SK-N-SH (cell line): ENCODE measurements around the gene ANXA11. TPM values are rescaled to one million over a fixed set of nuclear protein-coding genes. Genes with fewer than 3 reads are reported as not detected.

Source experiments
- CTCF ChIA-PET: fragments of 300-600, 350-600 bp; formaldehyde crosslinking; extraction: SDS; loops from one replicate; lab custom pipeline; 2021; lab: Yijun Ruan, JAX
- POLR2A ChIA-PET: fragments of 350-600 bp; sonication (Branson Sonifier 250); formaldehyde crosslinking; extraction: SDS; loops from one replicate; lab custom pipeline; 2020; ENCODE audit warnings: antibody characterized with exemption, inconsistent platforms; lab: Yijun Ruan, JAX
- DNase-seq: peaks from one replicate; pipeline ENCODE4 v3.0.0; 2012
- H2AFZ ChIP-seq: fragments of 200-600 bp; sonication (generic); 2 replicates; pipeline ENCODE4 v1.8.1; 2016; ENCODE audit warnings: antibody characterized with exemption, mild to moderate bottlenecking, low read depth
- H3F3A ChIP-seq: fragments of 200-600 bp; sonication (generic); replicated peaks from 2 replicates; pipeline ENCODE3; 2016; ENCODE audit warnings: antibody characterized with exemption, mild to moderate bottlenecking; ENCODE audit not compliant: insufficient read depth
- H3K27ac ChIP-seq, 2 experiments: fragments of 200-500 bp in 1 of 2; fragments of 200-600 bp in 1 of 2; sonication (Bioruptor generic) in 1 of 2; sonication (generic), shearing (Covaris generic) in 1 of 2; 2 replicates each; pipeline versions ENCODE4 v1.5.1 to v1.6.1; 2014 to 2016; ENCODE audit warnings: low read depth in 2 of 2, inconsistent platforms in 1 of 2, low read length in 1 of 2, mild to moderate bottlenecking in 1 of 2, mixed read lengths in 1 of 2
- H3K27me3 ChIP-seq: fragments of 200-600 bp; sonication (generic), shearing (Covaris generic); 2 replicates; pipeline ENCODE4 v1.6.1; 2016; ENCODE audit warnings: mixed run types; ENCODE audit not compliant: insufficient read depth
- H3K36me3 ChIP-seq, 2 experiments: fragments of 200-500 bp in 1 of 2; fragments of 200-600 bp in 1 of 2; sonication (Bioruptor generic) in 1 of 2; sonication (generic) in 1 of 2; replicated peaks in 1 of 2; 2 replicates each; pipeline versions ENCODE3 to v1.5.1; 2014 to 2016; ENCODE audit warnings: low read length in 1 of 2, mild to moderate bottlenecking in 1 of 2; ENCODE audit not compliant: insufficient read depth in 2 of 2, control insufficient read depth in 1 of 2
- H3K4me1 ChIP-seq, 2 experiments: fragments of 200-500 bp in 1 of 2; fragments of 200-600 bp in 1 of 2; sonication (Bioruptor generic) in 1 of 2; sonication (generic), shearing (Covaris generic) in 1 of 2; 2 replicates each; pipeline versions ENCODE4 v1.5.1 to v1.6.1; 2014 to 2016; ENCODE audit warnings: low read depth in 1 of 2, low read length in 1 of 2, mixed run types in 1 of 2; ENCODE audit not compliant: insufficient read depth in 2 of 2, control insufficient read depth in 1 of 2
- H3K4me2 ChIP-seq: fragments of 200-600 bp; sonication (generic), shearing (Covaris generic); 2 replicates; pipeline ENCODE4 v1.6.1; 2017; ENCODE audit warnings: mixed run types
- H3K4me3 ChIP-seq, 2 experiments: fragments of 200-500 bp in 1 of 2; fragments of 200-600 bp in 1 of 2; sonication (Bioruptor generic) in 1 of 2; sonication (generic), shearing (Covaris generic) in 1 of 2; 2 replicates each; pipeline versions ENCODE4 v1.5.1 to v1.8.1; 2014 to 2016; ENCODE audit warnings: low read depth in 2 of 2, inconsistent platforms in 1 of 2, low read length in 1 of 2, mild to moderate bottlenecking in 1 of 2, mixed read lengths in 1 of 2, moderate library complexity in 1 of 2
- H3K79me2 ChIP-seq: fragments of 200-600 bp; sonication (generic); 2 replicates; pipeline ENCODE4 v1.8.1; 2017; ENCODE audit warnings: mild to moderate bottlenecking; ENCODE audit not compliant: insufficient read depth
- H3K9ac ChIP-seq: fragments of 200-600 bp; sonication (generic); 2 replicates; pipeline ENCODE4 v1.6.1; 2017; ENCODE audit warnings: mixed run types
- H3K9me2 ChIP-seq: fragments of 200-600 bp; sonication (generic); 2 replicates; pipeline ENCODE4 v1.6.1; 2017; ENCODE audit warnings: mixed run types
- H3K9me3 ChIP-seq: fragments of 200-600 bp; sonication (generic); 2 replicates; pipeline ENCODE4 v1.6.1; 2017; ENCODE audit warnings: mixed run types, mild to moderate bottlenecking, moderate library complexity
- H4K20me1 ChIP-seq: fragments of 200-600 bp; sonication (generic); 2 replicates; pipeline ENCODE4 v1.6.1; 2017; ENCODE audit warnings: mild to moderate bottlenecking, mixed run types; ENCODE audit not compliant: insufficient read depth
- CHD2 ChIP-seq: fragments of 150-350 bp; IDR thresholded peaks from 2 replicates; pipeline ENCODE4 v1.6.1; 2018; ENCODE audit warnings: low read length; ENCODE audit not compliant: partially characterized antibody
- EP300 ChIP-seq, 2 experiments: IDR thresholded peaks; 2 replicates each; pipeline versions ENCODE4 v1.4.0 to v1.6.1; 2012; ENCODE audit warnings: borderline replicate concordance in 1 of 2, low read depth in 1 of 2, low read length in 1 of 2
- EZH2phosphoT487 ChIP-seq: fragments of 200-600 bp; sonication (generic); IDR thresholded peaks from 2 replicates; pipeline ENCODE4 v1.6.1; 2017; ENCODE audit warnings: low read depth, mixed run types, mild to moderate bottlenecking, antibody characterized with exemption, moderate library complexity, borderline replicate concordance
- FOXM1 ChIP-seq: IDR thresholded peaks from 2 replicates; pipeline ENCODE4 v1.4.0; 2012; ENCODE audit warnings: low read depth, mild to moderate bottlenecking
- GATA2 ChIP-seq: sonication (generic); formaldehyde crosslinking; IDR thresholded peaks from 2 replicates; pipeline ENCODE4 v1.5.0; 2020; ENCODE audit warnings: mild to moderate bottlenecking, missing genetic modification reagents
- MXI1 ChIP-seq: IDR thresholded peaks from 2 replicates; pipeline ENCODE4 v1.6.1; 2012; ENCODE audit warnings: mild to moderate bottlenecking, low read depth, low read length, improper control_type of control experiment
- YY1 ChIP-seq: IDR thresholded peaks from 2 replicates; pipeline ENCODE4 v1.4.0; 2012; ENCODE audit warnings: low read depth, mild to moderate bottlenecking
- WGBS: methylation state at CpG from one replicate; pipeline ENCODE4 v1.1.6; 2017; ENCODE audit warnings: low lambda C conversion rate; 5-methylcytosine and 5-hydroxymethylcytosine counted together
- polyA plus RNA-seq, 3 experiments: library from polyadenylated mRNA; depleted of rRNA; stranded (reverse); fragments of >200 nt; gene quantifications; 2 replicates each; pipeline ENCODE4 v1.2.3, GENCODE V29; 2012
- TF ChIP-seq, protein P1 (sequence below): IDR thresholded peaks from 2 replicates; pipeline ENCODE4 v1.4.0; 2012; ENCODE audit warnings: low read depth, borderline replicate concordance
- TF ChIP-seq, protein P2 (sequence below): fragments of 150-350 bp; IDR thresholded peaks from 2 replicates; pipeline ENCODE4 v1.6.1; 2017; ENCODE audit warnings: antibody characterized with exemption, low read length, low read depth, borderline replicate concordance

ANXA11 gene
- polyA plus RNA-seq, 1 of the 3 experiments (the other 2 are of a cell fraction) = 53.6 TPM

DNA sequence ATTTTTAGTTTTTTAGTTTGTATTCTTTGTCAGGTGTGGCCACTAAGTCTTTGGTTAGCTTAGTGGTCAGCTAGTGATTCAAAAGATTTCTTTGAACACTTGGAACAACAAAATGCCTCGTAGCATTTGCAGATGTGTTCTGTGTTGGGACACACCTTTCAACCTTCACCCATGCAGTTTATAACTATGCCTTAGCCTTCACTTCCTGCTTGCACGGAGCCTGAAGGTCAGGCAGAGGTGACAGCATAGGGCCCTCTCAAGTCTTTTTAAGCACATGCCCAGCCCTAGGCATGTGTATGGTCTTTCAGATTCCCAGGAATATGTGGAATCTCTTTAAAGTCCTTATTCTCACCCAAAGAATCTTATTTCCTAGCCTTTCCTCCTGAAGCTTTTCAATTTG, 55.2 kb downstream of the ANXA11 start:
- CTCF ChIA-PET = interaction anchor here (0.6 to 4.8 kb wide), 4 partner anchors 20 to 587 kb away, joined by 3 to 23 read pairs (median 3); no protein-coding TSS in a partner anchor
- POLR2A ChIA-PET = no interaction called here
- Histone ChIP-seq H3K4me2 (no peak overlapping the region), H3K4me1 (peaks cover 3 to 8% of the 10 kb centered on the region in 2 experiments; a peak in 2 of 4 replicates), H3K36me3 (peaks cover 6 to 33% of the 10 kb centered on the region in 2 experiments), H3K9me2 (no peaks in the 10 kb centered on the region), H3F3A (peaks cover 10% of the 10 kb centered on the region), H4K20me1 (no peaks in the 10 kb centered on the region), H3K9ac (no peak overlapping the region), H3K79me2 (no peaks in the 10 kb centered on the region), H3K27me3 (no peaks in the 10 kb centered on the region), H3K4me3 (no peak overlapping the region), H2AFZ (no peak overlapping the region), H3K27ac (no peak overlapping the region), H3K9me3 (0 out of 2 replicates have a peak, but pooled peaks cover 4% of the 10 kb centered on the region)
- no peak for TF ChIP-seq CHD2
- TF ChIP-seq, protein P1, sequence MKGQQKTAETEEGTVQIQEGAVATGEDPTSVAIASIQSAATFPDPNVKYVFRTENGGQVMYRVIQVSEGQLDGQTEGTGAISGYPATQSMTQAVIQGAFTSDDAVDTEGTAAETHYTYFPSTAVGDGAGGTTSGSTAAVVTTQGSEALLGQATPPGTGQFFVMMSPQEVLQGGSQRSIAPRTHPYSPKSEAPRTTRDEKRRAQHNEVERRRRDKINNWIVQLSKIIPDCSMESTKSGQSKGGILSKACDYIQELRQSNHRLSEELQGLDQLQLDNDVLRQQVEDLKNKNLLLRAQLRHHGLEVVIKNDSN = no peak
- TF ChIP-seq MXI1 = no peak
- no peak for TF ChIP-seq YY1
- TF ChIP-seq GATA2 = no peak
- no peak for TF ChIP-seq EZH2phosphoT487
- no peak for TF ChIP-seq FOXM1
- TF ChIP-seq EP300 (IDR thresholded peaks at IDR 0.05; ENCODE audit: borderline replicate concordance in 1 of 2, low read depth in 1 of 2, low read length in 1 of 2) = no peak
- WGBS = 53% methylated on average over 2 of the region's 2 CpGs
- DNase-seq = no peak

DNA sequence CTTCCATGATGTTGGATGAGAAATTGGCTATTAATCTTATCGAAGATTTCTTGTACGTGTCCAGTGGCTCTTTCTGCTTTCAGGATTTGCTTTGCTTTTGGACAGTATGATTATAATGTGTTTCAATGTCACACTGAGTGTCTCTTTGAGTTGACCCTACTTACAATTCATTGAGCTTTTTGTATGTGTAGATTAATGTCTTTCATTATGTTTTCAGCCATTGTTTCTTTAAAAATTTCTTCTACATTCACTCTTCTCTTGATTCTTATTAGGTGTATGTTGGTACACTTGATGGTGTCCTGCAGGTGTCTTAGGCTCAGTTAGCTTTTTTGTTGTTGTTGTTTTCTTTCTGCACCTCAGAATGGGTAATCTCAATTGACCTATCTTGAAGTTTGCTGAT, 56.2 kb downstream of the ANXA11 start:
- Histone ChIP-seq H3K36me3 (peaks cover 6 to 33% of the 10 kb centered on the region in 2 experiments), H3F3A (no peaks in the 10 kb centered on the region)

More for the DNA sequence above, 56.2 kb downstream of the ANXA11 start:
- Histone ChIP-seq H2AFZ (no peak overlapping the region), H3K79me2 (no peaks in the 10 kb centered on the region), H3K9ac (no peak overlapping the region), H3K27me3 (no peaks in the 10 kb centered on the region), H3K4me1 (peaks cover under 1 to 6% of the 10 kb centered on the region in 2 experiments; a peak in 2 of 4 replicates)
- CTCF ChIA-PET = interaction anchor here (5.8 kb wide), 1 partner anchor 72 kb away, joined by 93 read pairs; no protein-coding TSS in a partner anchor
- WGBS = 94% methylated on average over 2 of the region's 2 CpGs
- TF ChIP-seq, protein P2, sequence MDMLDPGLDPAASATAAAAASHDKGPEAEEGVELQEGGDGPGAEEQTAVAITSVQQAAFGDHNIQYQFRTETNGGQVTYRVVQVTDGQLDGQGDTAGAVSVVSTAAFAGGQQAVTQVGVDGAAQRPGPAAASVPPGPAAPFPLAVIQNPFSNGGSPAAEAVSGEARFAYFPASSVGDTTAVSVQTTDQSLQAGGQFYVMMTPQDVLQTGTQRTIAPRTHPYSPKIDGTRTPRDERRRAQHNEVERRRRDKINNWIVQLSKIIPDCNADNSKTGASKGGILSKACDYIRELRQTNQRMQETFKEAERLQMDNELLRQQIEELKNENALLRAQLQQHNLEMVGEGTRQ = no peak
- TF ChIP-seq, all 33 proteins: peak for 0
- Histone ChIP-seq H4K20me1 (no peaks in the 10 kb centered on the region), H3K4me3 (no peak overlapping the region), H3K4me2 (no peak overlapping the region), H3K9me2 (no peaks in the 10 kb centered on the region), H3K9me3 (0 out of 2 replicates have a peak, but pooled peaks cover 4% of the 10 kb centered on the region), H3K27ac (no peak overlapping the region)
- DNase-seq = no peak
- POLR2A ChIA-PET = no interaction called here
